Loucy (cell line): ENCODE data around the gene PPP4R4.
"Not testable (repeated sequence)": the region's sequence is repeated elsewhere in the genome, so short reads cannot be mapped to it uniquely, and the experiment has no call there.

ENCODE experiments used
- H2AFZ ChIP-seq: fragments of 200-600 bp; sonication (generic); 2 replicates; pipeline ENCODE4 v1.6.0; 2016; ENCODE audit warnings: antibody characterized with exemption, mild to moderate bottlenecking, low read length, moderate library complexity
- H3F3A ChIP-seq: fragments of 200-600 bp; 2 replicates; pipeline ENCODE4 v1.6.0; 2016; ENCODE audit warnings: antibody characterized with exemption, low read depth, mild to moderate bottlenecking
- H3K27me3 ChIP-seq: fragments of 200-600 bp; sonication (generic); 2 replicates; pipeline ENCODE4 v1.6.1; 2014; ENCODE audit warnings: low read length, mild to moderate bottlenecking; ENCODE audit not compliant: insufficient read depth, poor library complexity, severe bottlenecking
- H3K36me3 ChIP-seq: fragments of 200-600 bp; sonication (generic); 2 replicates; pipeline ENCODE4 v1.6.1; 2016; ENCODE audit warnings: low read length; ENCODE audit not compliant: insufficient read depth
- H3K4me1 ChIP-seq: fragments of 200-600 bp; sonication (generic); 2 replicates; pipeline ENCODE4 v1.5.1; 2014; ENCODE audit warnings: low read length, mild to moderate bottlenecking; ENCODE audit not compliant: insufficient read depth, poor library complexity, severe bottlenecking
- H3K4me2 ChIP-seq: fragments of 200-600 bp; sonication (generic); 2 replicates; pipeline ENCODE4 v1.6.0; 2014; ENCODE audit warnings: antibody characterized with exemption, low read length, low read depth, mild to moderate bottlenecking; ENCODE audit not compliant: poor library complexity, severe bottlenecking
- H3K4me3 ChIP-seq: fragments of 200-600 bp; sonication (generic); 2 replicates; pipeline ENCODE4 v1.5.1; 2014; ENCODE audit warnings: low read length, mild to moderate bottlenecking, mixed read lengths; ENCODE audit not compliant: poor library complexity, severe bottlenecking
- H3K79me2 ChIP-seq: fragments of 200-600 bp; sonication (generic); 2 replicates; pipeline ENCODE4 v1.6.1; 2014; ENCODE audit warnings: low read length; ENCODE audit not compliant: insufficient read depth
- H3K9ac ChIP-seq: fragments of 200-600 bp; sonication (generic); 2 replicates; pipeline ENCODE4 v1.6.0; 2014; ENCODE audit warnings: mild to moderate bottlenecking, low read depth, low read length, moderate library complexity; ENCODE audit not compliant: poor library complexity, severe bottlenecking
- H3K9me2 ChIP-seq: fragments of 200-600 bp; sonication (generic); replicated peaks from 2 replicates; pipeline ENCODE4 v1.6.1; 2016; ENCODE audit warnings: low read depth, low read length, mixed read lengths
- H3K9me3 ChIP-seq: fragments of 200-600 bp; sonication (generic); 2 replicates; pipeline ENCODE4 v1.6.1; 2014; ENCODE audit warnings: mild to moderate bottlenecking, antibody characterized with exemption, low read length, low read depth; ENCODE audit not compliant: insufficient read depth
- H4K20me1 ChIP-seq: fragments of 200-600 bp; sonication (generic); 2 replicates; pipeline ENCODE4 v1.6.0; 2014; ENCODE audit warnings: antibody characterized with exemption, low read length, mild to moderate bottlenecking; ENCODE audit not compliant: insufficient read depth, poor library complexity, severe bottlenecking
- EZH2phosphoT487 ChIP-seq: fragments of 200-600 bp; IDR thresholded peaks from 2 replicates; pipeline ENCODE4 v1.6.1; 2018; ENCODE audit warnings: antibody characterized with exemption, mild to moderate bottlenecking, moderate library complexity, borderline replicate concordance
- TF ChIP-seq, protein P1 (sequence below): fragments of 200-600 bp; sonication (generic); conservative IDR thresholded peaks from 2 replicates; pipeline ENCODE4 v1.5.1; 2014; ENCODE audit warnings: mild to moderate bottlenecking, antibody characterized with exemption, low read length

The PPP4R4 gene

DNA sequence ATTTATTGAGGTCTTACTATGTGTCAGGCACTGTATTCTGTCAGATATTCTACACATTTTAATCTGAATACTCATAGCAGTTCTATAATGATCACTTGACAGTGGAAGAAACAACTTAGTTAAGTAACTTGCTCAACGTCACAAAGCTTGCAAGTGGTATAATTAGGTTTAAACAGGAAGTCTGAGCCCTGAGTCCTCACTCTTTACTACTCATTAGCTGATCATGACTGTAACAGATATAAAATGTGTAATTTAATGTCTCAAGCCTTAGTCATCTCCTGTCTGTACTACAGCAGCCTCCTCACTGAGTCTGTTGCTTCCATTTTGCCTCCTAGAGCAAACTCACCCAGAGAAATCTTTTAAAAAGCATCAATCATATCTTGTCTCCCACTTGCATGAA, 38.9 kb downstream of the PPP4R4 start:
- no peak overlapping the region for H3K4me3 ChIP-seq
- H3K4me2 ChIP-seq: no peak overlapping the region
- H3K9me2 ChIP-seq: no peaks in the 10 kb centered on the region
- H3K4me1 ChIP-seq: no peaks in the 10 kb centered on the region
- no peaks in the 10 kb centered on the region for H3K27me3 ChIP-seq
- H2AFZ ChIP-seq: no peak overlapping the region
- H3F3A ChIP-seq: no peaks in the 10 kb centered on the region
- H3K36me3 ChIP-seq: no peaks in the 10 kb centered on the region
- no peaks in the 10 kb centered on the region for H4K20me1 ChIP-seq
- H3K9ac ChIP-seq: no peak overlapping the region
- no peaks in the 10 kb centered on the region for H3K79me2 ChIP-seq
- TF ChIP-seq EZH2phosphoT487: no peak
- TF ChIP-seq, protein P1, sequence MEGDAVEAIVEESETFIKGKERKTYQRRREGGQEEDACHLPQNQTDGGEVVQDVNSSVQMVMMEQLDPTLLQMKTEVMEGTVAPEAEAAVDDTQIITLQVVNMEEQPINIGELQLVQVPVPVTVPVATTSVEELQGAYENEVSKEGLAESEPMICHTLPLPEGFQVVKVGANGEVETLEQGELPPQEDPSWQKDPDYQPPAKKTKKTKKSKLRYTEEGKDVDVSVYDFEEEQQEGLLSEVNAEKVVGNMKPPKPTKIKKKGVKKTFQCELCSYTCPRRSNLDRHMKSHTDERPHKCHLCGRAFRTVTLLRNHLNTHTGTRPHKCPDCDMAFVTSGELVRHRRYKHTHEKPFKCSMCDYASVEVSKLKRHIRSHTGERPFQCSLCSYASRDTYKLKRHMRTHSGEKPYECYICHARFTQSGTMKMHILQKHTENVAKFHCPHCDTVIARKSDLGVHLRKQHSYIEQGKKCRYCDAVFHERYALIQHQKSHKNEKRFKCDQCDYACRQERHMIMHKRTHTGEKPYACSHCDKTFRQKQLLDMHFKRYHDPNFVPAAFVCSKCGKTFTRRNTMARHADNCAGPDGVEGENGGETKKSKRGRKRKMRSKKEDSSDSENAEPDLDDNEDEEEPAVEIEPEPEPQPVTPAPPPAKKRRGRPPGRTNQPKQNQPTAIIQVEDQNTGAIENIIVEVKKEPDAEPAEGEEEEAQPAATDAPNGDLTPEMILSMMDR: no peak
- H3K9me3 ChIP-seq: no peaks in the 10 kb centered on the region

DNA sequence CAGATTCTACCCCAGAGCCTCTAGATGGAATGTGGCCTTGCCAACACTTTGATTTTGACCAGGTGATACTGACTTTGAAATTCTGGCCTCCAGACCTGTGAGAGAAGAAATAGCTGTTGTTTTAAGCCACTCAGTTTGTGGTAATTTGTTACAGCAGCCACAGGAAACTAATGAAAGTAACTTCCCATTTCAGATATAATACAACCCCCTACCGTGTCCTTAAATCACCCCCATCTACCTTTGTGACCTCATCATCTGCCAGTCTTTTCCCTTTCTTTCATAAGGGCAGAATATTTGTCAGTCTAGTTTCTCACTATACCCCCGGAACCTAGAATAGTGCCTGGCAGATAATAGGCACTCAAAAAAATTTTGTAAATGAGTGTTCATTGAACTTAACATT, 39.6 kb downstream of the PPP4R4 start:
- Histone ChIP-seq H3K9ac (no peak overlapping the region), H3K27me3 (no peaks in the 10 kb centered on the region), H3K9me2 (no peaks in the 10 kb centered on the region), H3F3A (no peaks in the 10 kb centered on the region), H3K4me2 (no peak overlapping the region), H3K79me2 (no peaks in the 10 kb centered on the region), H3K4me1 (no peaks in the 10 kb centered on the region), H3K4me3 (no peak overlapping the region), H3K36me3 (no peaks in the 10 kb centered on the region), H2AFZ (no peak overlapping the region), H3K9me3 (no peaks in the 10 kb centered on the region), H4K20me1 (no peaks in the 10 kb centered on the region)
- TF ChIP-seq, protein P1: no peak
- TF ChIP-seq EZH2phosphoT487: no peak

DNA sequence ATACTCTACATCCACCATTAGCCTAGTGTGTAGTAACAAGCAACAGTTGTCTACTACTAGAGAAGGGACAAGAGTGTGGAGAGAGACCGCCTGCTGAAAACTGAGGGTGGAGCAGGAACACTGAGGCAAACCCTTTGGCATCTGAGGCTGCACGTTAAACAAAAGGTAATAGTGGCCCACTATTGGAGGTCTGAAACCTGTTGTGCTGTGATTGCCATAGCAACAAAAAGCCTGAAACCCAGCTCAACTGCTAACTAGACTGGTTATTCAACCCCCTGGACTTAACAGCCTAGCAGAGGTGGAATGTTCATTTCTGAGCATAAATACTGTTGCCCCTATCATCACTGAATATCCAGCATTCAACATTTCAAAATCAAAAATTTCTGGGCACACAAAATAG, 43.0 kb downstream of the PPP4R4 start:
- Histone ChIP-seq H3K4me2 (no peak overlapping the region), H2AFZ (no peak overlapping the region), H3K9me3 (no peaks in the 10 kb centered on the region), H3K4me3 (no peak overlapping the region), H4K20me1 (no peaks in the 10 kb centered on the region), H3K4me1 (no peaks in the 10 kb centered on the region), H3K79me2 (no peaks in the 10 kb centered on the region), H3K27me3 (no peaks in the 10 kb centered on the region), H3K9me2 (no peaks in the 10 kb centered on the region), H3K36me3 (no peaks in the 10 kb centered on the region), H3K9ac (no peak overlapping the region), H3F3A (no peaks in the 10 kb centered on the region)
- TF ChIP-seq EZH2phosphoT487: no peak
- TF ChIP-seq, protein P1: no peak

DNA sequence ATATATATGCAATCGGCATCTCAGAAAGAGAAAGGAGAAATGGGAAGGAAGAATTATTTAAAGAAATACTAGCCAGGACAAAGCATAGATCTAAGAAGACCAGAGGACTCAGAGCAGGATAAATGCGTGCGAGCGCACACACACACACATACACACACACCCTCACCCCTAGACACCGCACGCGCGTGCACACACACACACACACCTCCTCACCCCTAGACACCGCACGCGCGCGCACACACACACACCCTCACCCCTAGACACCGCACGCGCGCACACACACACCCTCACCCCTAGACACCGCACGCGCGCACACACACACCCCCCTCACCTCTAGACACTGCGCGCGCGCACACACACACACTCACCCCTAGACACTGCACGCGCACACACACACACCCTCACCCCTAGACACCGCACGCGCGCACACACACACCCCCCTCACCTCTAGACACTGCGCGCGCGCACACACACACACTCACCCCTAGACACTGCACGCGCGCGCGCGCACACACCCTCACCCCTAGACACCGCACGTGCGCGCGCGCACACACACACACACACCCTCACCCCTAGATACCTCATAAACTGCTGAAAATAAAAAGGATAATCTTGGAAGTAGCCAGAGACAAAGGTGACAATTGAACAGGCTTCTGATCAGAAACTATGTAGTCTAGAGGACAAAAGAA, 44.2 kb downstream of the PPP4R4 start:
- not testable (repeated sequence) for H3K4me3 ChIP-seq, H3F3A ChIP-seq, H3K36me3 ChIP-seq, H3K4me2 ChIP-seq, H3K27me3 ChIP-seq, H3K9me3 ChIP-seq, H3K9ac ChIP-seq, H3K79me2 ChIP-seq, H2AFZ ChIP-seq, H3K9me2 ChIP-seq, H3K4me1 ChIP-seq, H4K20me1 ChIP-seq
